Duodenal mucosa (tissue), 2 donors: Measurements from ENCODE around the gene BAHCC1.

Experiments
- H3K27ac ChIP-seq: one replicate; pipeline ENCODE4 v1.7.0; 2013; ENCODE audit warnings: low read depth, low read length
- H3K27me3 ChIP-seq, 2 donors: one replicate each; pipeline ENCODE4 v1.7.0; 2013; ENCODE audit warnings: low read length in 2 of 2, control low read depth in 1 of 2; ENCODE audit not compliant: insufficient read depth in 2 of 2, control insufficient read depth in 1 of 2
- H3K36me3 ChIP-seq, 2 donors: one replicate each; pipeline ENCODE4 v1.7.0; 2013; ENCODE audit warnings: low read length in 2 of 2, control low read depth in 1 of 2; ENCODE audit not compliant: insufficient read depth in 2 of 2, control insufficient read depth in 1 of 2
- H3K4me1 ChIP-seq, 2 donors: one replicate each; pipeline ENCODE4 v1.7.0; 2013; ENCODE audit warnings: low read length in 2 of 2, control low read depth in 1 of 2; ENCODE audit not compliant: insufficient read depth in 2 of 2, control insufficient read depth in 1 of 2
- H3K4me3 ChIP-seq, 2 donors: one replicate each; pipeline ENCODE4 v1.7.0; 2013; ENCODE audit warnings: low read length in 2 of 2, low read depth in 1 of 2
- H3K9ac ChIP-seq, 2 donors: one replicate each; pipeline ENCODE4 v1.7.0; 2013; ENCODE audit warnings: low read length in 2 of 2, low read depth in 1 of 2
- H3K9me3 ChIP-seq, 2 donors: one replicate each; pipeline ENCODE4 v1.7.0; 2013; ENCODE audit warnings: low read length in 2 of 2, control low read depth in 1 of 2; ENCODE audit not compliant: control insufficient read depth in 1 of 2

Gene BAHCC1

GRCh38 chr17:81479175-81480071 is 84.2 kb downstream of the BAHCC1 start:
- Histone ChIP-seq H3K4me3 (no peak overlapping the region), H3K27ac (no peak overlapping the region), H3K9ac (no peak overlapping the region), H3K4me1 (peaks cover 22 to 24% of the 10 kb centered on the region in 2 donors), H3K36me3 (no peaks in the 10 kb centered on the region), H3K9me3 (peaks cover 0 to 3% of the 10 kb centered on the region in 2 donors), H3K27me3 (peaks cover 0 to 14% of the 10 kb centered on the region in 2 donors)

- Histone ChIP-seq H3K4me1 (peaks cover 27 to 29% of the 10 kb centered on the region in 2 donors), H3K36me3 (no peaks in the 10 kb centered on the region), H3K4me3 (no peak overlapping the region), H3K27ac (no peak overlapping the region), H3K9me3 (peaks cover 0 to 3% of the 10 kb centered on the region in 2 donors), H3K27me3 (peaks cover 0 to 14% of the 10 kb centered on the region in 2 donors), H3K9ac (no peak overlapping the region)
Observed at GRCh38 chr17:81480140-81481072, 85.1 kb downstream of the BAHCC1 start.

GRCh38 chr17:81481073-81481799 is 86.0 kb downstream of the BAHCC1 start:
- Histone ChIP-seq H3K36me3 (no peaks in the 10 kb centered on the region), H3K4me3 (peak overlapping the region; percentile 60 to 65), H3K9me3 (peaks cover 0 to 3% of the 10 kb centered on the region in 2 donors), H3K27ac (no peak overlapping the region), H3K27me3 (peaks cover 0 to 14% of the 10 kb centered on the region in 2 donors), H3K4me1 (peaks cover 27 to 29% of the 10 kb centered on the region in 2 donors), H3K9ac (no peak overlapping the region)

GRCh38 chr17:81481815-81482505 is 86.7 kb downstream of the BAHCC1 start:
- H3K4me3 ChIP-seq = peak overlapping the region; percentile 60 to 65
- H3K9ac ChIP-seq = peak overlapping the region in 1 of 2 donors; percentile 11
- no peaks in the 10 kb centered on the region for H3K9me3 ChIP-seq
- H3K27me3 ChIP-seq = peaks cover 0 to 14% of the 10 kb centered on the region in 2 donors
- H3K36me3 ChIP-seq = no peaks in the 10 kb centered on the region
- no peak overlapping the region for H3K27ac ChIP-seq
- peaks cover 27 to 29% of the 10 kb centered on the region in 2 donors for H3K4me1 ChIP-seq

GRCh38 chr17:81482673-81483072 is 87.4 kb downstream of the BAHCC1 start:
- no peak overlapping the region for H3K27ac ChIP-seq
- no peak overlapping the region for H3K4me3 ChIP-seq
- H3K4me1 ChIP-seq = peaks cover 27 to 33% of the 10 kb centered on the region in 2 donors
- H3K9me3 ChIP-seq = no peaks in the 10 kb centered on the region
- peak overlapping the region in 1 of 2 donors; percentile 11 for H3K9ac ChIP-seq
- H3K27me3 ChIP-seq = peaks cover 0 to 14% of the 10 kb centered on the region in 2 donors
- no peaks in the 10 kb centered on the region for H3K36me3 ChIP-seq

GRCh38 chr17:81483085-81483861 is 88.0 kb downstream of the BAHCC1 start:
- peaks cover 0 to 14% of the 10 kb centered on the region in 2 donors for H3K27me3 ChIP-seq
- H3K36me3 ChIP-seq = no peaks in the 10 kb centered on the region
- no peaks in the 10 kb centered on the region for H3K9me3 ChIP-seq
- H3K27ac ChIP-seq = peak overlapping the region; percentile 10
- H3K4me1 ChIP-seq = peaks cover 27 to 34% of the 10 kb centered on the region in 2 donors
- H3K4me3 ChIP-seq = peak overlapping the region; percentile 61 to 70
- peak overlapping the region; percentile 4 to 18 for H3K9ac ChIP-seq

GRCh38 chr17:81483862-81484194 is 88.6 kb downstream of the BAHCC1 start:
- Histone ChIP-seq H3K4me1 (peaks cover 31 to 34% of the 10 kb centered on the region in 2 donors), H3K9me3 (no peaks in the 10 kb centered on the region), H3K36me3 (no peaks in the 10 kb centered on the region), H3K4me3 (peak overlapping the region; percentile 61 to 70), H3K27ac (no peak overlapping the region), H3K9ac (peak overlapping the region; percentile 4 to 57), H3K27me3 (peaks cover 0 to 14% of the 10 kb centered on the region in 2 donors)

GRCh38 chr17:81484195-81484979 is 89.1 kb downstream of the BAHCC1 start:
- Histone ChIP-seq H3K4me3 (peak overlapping the region; percentile 61 to 70), H3K27ac (no peak overlapping the region), H3K9ac (peak overlapping the region; percentile 18 to 57), H3K9me3 (no peaks in the 10 kb centered on the region), H3K27me3 (peaks cover 0 to 11% of the 10 kb centered on the region in 2 donors), H3K36me3 (no peaks in the 10 kb centered on the region), H3K4me1 (peaks cover 31 to 34% of the 10 kb centered on the region in 2 donors)
